Germinal center (tissue), 1 donor: ENCODE measurements around the gene INSL3.
"Not testable (repeated sequence)": the region's sequence is repeated elsewhere in the genome, so short reads cannot be mapped to it uniquely, and the experiment has no call there.

ENCODE experiments used
- DNase-seq: peaks from one replicate; pipeline ENCODE4 v3.0.0; 2012; ENCODE audit warnings: mixed read lengths, low spot score

The INSL3 gene

GRCh38 chr19:17817668-17818363, 3.5 kb downstream of the INSL3 start:
- no peak for DNase-seq

GRCh38 chr19:17812099-17812498, 9.2 kb downstream of the INSL3 start:
- no peak for DNase-seq

GRCh38 chr19:17811681-17812080, 9.6 kb downstream of the INSL3 start:
- DNase-seq, result no peak

- no peak for DNase-seq
Measured at GRCh38 chr19:17811103-17811502, 10.2 kb downstream of the INSL3 start.

GRCh38 chr19:17807731-17808316, 13.5 kb downstream of the INSL3 start:
- no peak for DNase-seq

GRCh38 chr19:17806945-17807344, 14.4 kb downstream of the INSL3 start:
- no peak for DNase-seq

GRCh38 chr19:17805427-17805826, 15.9 kb downstream of the INSL3 start:
- DNase-seq, result no peak

GRCh38 chr19:17803264-17803896, 17.9 kb downstream of the INSL3 start:
- DNase-seq, result no peak

- no peak for DNase-seq
Measured at GRCh38 chr19:17802137-17802858, 19.0 kb downstream of the INSL3 start.

- not testable (repeated sequence) for DNase-seq
Measured at GRCh38 chr19:17798599-17798998, 22.7 kb downstream of the INSL3 start.

GRCh38 chr19:17797424-17798201, 23.7 kb downstream of the INSL3 start:
- no peak for DNase-seq

GRCh38 chr19:17796838-17797423, 24.4 kb downstream of the INSL3 start:
- DNase-seq, result no peak

- DNase-seq, result no peak
Measured at GRCh38 chr19:17796013-17796837, 25.1 kb downstream of the INSL3 start.

- no peak for DNase-seq
Measured at GRCh38 chr19:17795495-17795856, 25.8 kb downstream of the INSL3 start.

GRCh38 chr19:17794731-17795494, 26.4 kb downstream of the INSL3 start, which contains the start of gene B3GNT3:
Gene B3GNT3 (plus strand): TSS chr19:17795138. CDS start chr19:17807808, 12,670 bp downstream.
- no peak for DNase-seq

- DNase-seq, result no peak
Measured at GRCh38 chr19:17794412-17794730, 26.9 kb downstream of the INSL3 start.

GRCh38 chr19:17790059-17790780, 31.1 kb downstream of the INSL3 start:
- no peak for DNase-seq

GRCh38 chr19:17788632-17789031, 32.7 kb downstream of the INSL3 start:
- DNase-seq, result no peak

GRCh38 chr19:17787274-17787913, 33.9 kb downstream of the INSL3 start:
- DNase-seq, result no peak
